Mesendoderm (in vitro differentiated cells): ENCODE results near the gene MAP1LC3C.
"Not testable (repeated sequence)": the region's sequence is repeated elsewhere in the genome, so short reads cannot be mapped to it uniquely, and the experiment has no call there.

Source experiments
- DNase-seq: peaks from one replicate; pipeline ENCODE4 v3.0.0; 2013
- H2AK5ac ChIP-seq: 2 replicates; pipeline ENCODE4 v1.6.1; 2013; ENCODE audit warnings: low read length, inconsistent platforms
- H2BK120ac ChIP-seq: 2 replicates; pipeline ENCODE4 v1.6.1; 2013; ENCODE audit warnings: low read depth, mild to moderate bottlenecking, low read length, moderate library complexity, mixed read lengths
- H2BK15ac ChIP-seq: replicated peaks from 2 replicates; pipeline ENCODE4 v1.6.1; 2013; ENCODE audit warnings: low read depth, mild to moderate bottlenecking, moderate library complexity
- H2BK5ac ChIP-seq: 2 replicates; pipeline ENCODE4 v1.6.1; 2013; ENCODE audit warnings: low read length, inconsistent platforms
- H3K18ac ChIP-seq: 2 replicates; pipeline ENCODE4 v1.6.1; 2013; ENCODE audit warnings: mild to moderate bottlenecking, low read length, mixed read lengths
- H3K23ac ChIP-seq: one replicate; pipeline ENCODE4 v1.6.1; 2013; ENCODE audit warnings: low read length
- H3K27ac ChIP-seq: 2 replicates; pipeline ENCODE4 v1.5.1; 2013; ENCODE audit warnings: low read depth, mild to moderate bottlenecking, inconsistent platforms, low read length, moderate library complexity
- H3K27me3 ChIP-seq: 2 replicates; pipeline ENCODE4 v1.6.1; 2013; ENCODE audit warnings: low read length, control low read depth, mild to moderate bottlenecking, inconsistent platforms; ENCODE audit not compliant: insufficient read depth, poor library complexity
- H3K36me3 ChIP-seq: 2 replicates; pipeline ENCODE4 v1.6.1; 2013; ENCODE audit warnings: low read length, inconsistent platforms; ENCODE audit not compliant: control insufficient read depth, insufficient read depth
- H3K4ac ChIP-seq: one replicate; pipeline ENCODE4 v1.6.1; 2013; ENCODE audit warnings: low read depth, mild to moderate bottlenecking, low read length, moderate library complexity
- H3K4me1 ChIP-seq: 2 replicates; pipeline ENCODE4 v1.6.1; 2013; ENCODE audit warnings: low read depth, low read length, inconsistent platforms; ENCODE audit not compliant: control insufficient read depth
- H3K4me2 ChIP-seq: 2 replicates; pipeline ENCODE4 v1.6.1; 2013; ENCODE audit warnings: low read length
- H3K4me3 ChIP-seq: 2 replicates; pipeline ENCODE4 v1.5.1; 2013; ENCODE audit warnings: mild to moderate bottlenecking, low read length
- H3K56ac ChIP-seq: one replicate; pipeline ENCODE4 v1.6.1; 2013; ENCODE audit warnings: low read length
- H3K79me1 ChIP-seq: 2 replicates; pipeline ENCODE4 v1.6.1; 2013; ENCODE audit warnings: low read length, inconsistent platforms
- H3K79me2 ChIP-seq: 2 replicates; pipeline ENCODE4 v1.6.1; 2013; ENCODE audit warnings: mild to moderate bottlenecking, low read length; ENCODE audit not compliant: control insufficient read depth, insufficient read depth
- H3K9ac ChIP-seq: 2 replicates; pipeline ENCODE4 v1.6.1; 2013; ENCODE audit warnings: low read length, inconsistent platforms
- H4K5ac ChIP-seq: one replicate; pipeline ENCODE4 v1.6.1; 2013; ENCODE audit warnings: low read length
- H4K8ac ChIP-seq: one replicate; pipeline ENCODE4 v1.6.1; 2013; ENCODE audit warnings: low read depth, mild to moderate bottlenecking, control low read depth, low read length, moderate library complexity
- WGBS: extraction: QIAGEN DNeasy Blood & Tissue Kit; methylation state at CpG from one replicate; pipeline ENCODE4 v1.1.7; 2013; ENCODE audit warnings: low lambda C conversion rate, missing lambda C conversion rate; ENCODE audit not compliant: insufficient coverage; ENCODE audit errors: extremely low coverage; 5-methylcytosine and 5-hydroxymethylcytosine counted together

Gene MAP1LC3C

DNA sequence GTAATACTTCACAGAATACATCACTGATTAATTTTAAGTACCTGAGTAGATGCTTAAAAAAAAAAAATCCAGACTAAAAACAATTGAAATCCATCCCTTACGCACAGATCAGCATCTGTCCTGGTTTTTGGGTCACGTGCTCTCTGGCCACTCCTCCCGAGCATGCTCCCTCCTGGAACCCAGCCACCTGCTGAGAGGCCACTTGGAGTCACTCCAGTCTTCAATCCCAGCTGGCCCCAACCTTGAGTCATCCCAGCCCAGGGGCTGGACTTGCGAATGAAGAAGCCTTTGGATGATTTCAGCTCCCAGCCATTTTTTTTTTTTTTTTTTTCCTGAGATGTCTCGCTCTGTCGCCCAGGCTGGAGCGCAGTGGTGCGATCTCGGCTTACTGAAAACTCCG, 8.9 kb downstream of the MAP1LC3C start:
- WGBS: no CpG with 5 or more reads among the region's 10 CpGs
- Histone ChIP-seq H2BK5ac (no peak overlapping the region), H3K9ac (no peak overlapping the region), H4K5ac (no peak overlapping the region), H3K4me2 (no peak overlapping the region), H3K36me3 (no peaks in the 10 kb centered on the region), H3K27ac (no peak overlapping the region), H3K18ac (no peak overlapping the region), H2BK15ac (no peak overlapping the region), H3K79me2 (no peaks in the 10 kb centered on the region), H3K79me1 (no peaks in the 10 kb centered on the region), H3K23ac (no peak overlapping the region), H3K4me1 (no peaks in the 10 kb centered on the region), H2AK5ac (no peak overlapping the region), H2BK120ac (no peak overlapping the region), H4K8ac (no peak overlapping the region), H3K4ac (no peak overlapping the region), H3K27me3 (no peaks in the 10 kb centered on the region), H3K56ac (no peak overlapping the region), H3K4me3 (no peak overlapping the region)
- DNase-seq: peak; percentile 91

- H3K4ac ChIP-seq, H3K27me3 ChIP-seq, H3K27ac ChIP-seq, H3K18ac ChIP-seq, H2BK120ac ChIP-seq, H4K5ac ChIP-seq, H3K4me1 ChIP-seq, H3K4me2 ChIP-seq, DNase-seq, H3K79me1 ChIP-seq, H3K79me2 ChIP-seq, H3K36me3 ChIP-seq, H3K56ac ChIP-seq, H3K4me3 ChIP-seq, H3K9ac ChIP-seq, H3K23ac ChIP-seq, H4K8ac ChIP-seq, H2BK15ac ChIP-seq, H2AK5ac ChIP-seq, H2BK5ac ChIP-seq: not testable (repeated sequence)
- WGBS: no CpG with 5 or more reads among the region's 10 CpGs
These were observed 10.4 kb downstream of the MAP1LC3C start for GRCh38 chr1:241988389-241988930.

GRCh38 chr1:241985787-241986186, 13.1 kb downstream of the MAP1LC3C start:
- Histone ChIP-seq H2BK15ac (no peak overlapping the region), H3K23ac (no peak overlapping the region), H3K36me3 (no peaks in the 10 kb centered on the region), H3K4me3 (no peak overlapping the region), H3K79me1 (no peaks in the 10 kb centered on the region), H2BK5ac (no peak overlapping the region), H3K4ac (no peak overlapping the region), H3K56ac (no peak overlapping the region), H3K4me1 (no peaks in the 10 kb centered on the region), H2BK120ac (no peak overlapping the region), H3K27ac (no peak overlapping the region), H2AK5ac (no peak overlapping the region), H4K5ac (no peak overlapping the region), H3K79me2 (no peaks in the 10 kb centered on the region), H3K18ac (no peak overlapping the region), H4K8ac (no peak overlapping the region), H3K27me3 (no peaks in the 10 kb centered on the region), H3K4me2 (no peak overlapping the region), H3K9ac (no peak overlapping the region)
- no CpG with 5 or more reads among the region's 10 CpGs for WGBS
- peak; percentile 74 for DNase-seq

DNA sequence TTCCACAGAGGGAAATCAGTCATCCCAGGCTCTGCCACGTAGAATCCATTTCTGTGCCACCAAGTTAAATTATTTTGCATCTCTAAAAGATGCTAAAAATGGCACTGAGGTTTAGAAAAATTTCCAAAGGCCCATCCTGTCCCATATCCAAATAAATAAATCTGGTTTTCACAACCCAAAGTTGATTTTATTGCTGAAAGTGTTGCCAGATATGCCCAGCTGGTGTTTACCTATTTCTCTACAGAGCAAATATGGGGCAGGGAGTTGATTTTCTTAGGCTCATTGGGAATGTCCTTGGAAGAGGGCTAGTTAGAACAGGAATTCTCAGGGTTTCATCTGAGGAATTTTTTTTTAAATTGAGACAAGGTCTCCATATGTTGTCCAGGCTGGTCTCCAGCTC, 19.0 kb downstream of the MAP1LC3C start:
- Histone ChIP-seq H3K9ac (no peak overlapping the region), H3K79me2 (no peaks in the 10 kb centered on the region), H3K23ac (no peak overlapping the region), H2AK5ac (no peak overlapping the region), H4K8ac (no peak overlapping the region), H2BK15ac (no peak overlapping the region), H2BK5ac (no peak overlapping the region), H3K36me3 (no peaks in the 10 kb centered on the region), H3K4me3 (no peak overlapping the region), H3K4me1 (no peaks in the 10 kb centered on the region), H3K27me3 (no peaks in the 10 kb centered on the region), H2BK120ac (no peak overlapping the region), H3K79me1 (no peaks in the 10 kb centered on the region), H3K18ac (no peak overlapping the region), H3K56ac (no peak overlapping the region), H3K27ac (no peak overlapping the region), H3K4me2 (no peak overlapping the region), H3K4ac (no peak overlapping the region), H4K5ac (no peak overlapping the region)
- no peak for DNase-seq
- WGBS: no CpG with 5 or more reads among the region's 1 CpG

- Histone ChIP-seq H2BK15ac (no peak overlapping the region), H2BK5ac (no peak overlapping the region), H3K4me2 (no peak overlapping the region), H4K8ac (no peak overlapping the region), H3K27me3 (no peaks in the 10 kb centered on the region), H3K79me2 (no peaks in the 10 kb centered on the region), H3K4ac (no peak overlapping the region), H3K23ac (no peak overlapping the region), H3K36me3 (no peaks in the 10 kb centered on the region), H3K79me1 (no peaks in the 10 kb centered on the region), H2AK5ac (no peak overlapping the region), H3K27ac (no peak overlapping the region), H4K5ac (no peak overlapping the region), H2BK120ac (no peak overlapping the region), H3K4me3 (no peak overlapping the region), H3K18ac (no peak overlapping the region), H3K56ac (no peak overlapping the region), H3K9ac (no peak overlapping the region), H3K4me1 (no peaks in the 10 kb centered on the region)
- no CpG with 5 or more reads among the region's 18 CpGs for WGBS
- DNase-seq: no peak
These were observed 19.8 kb downstream of the MAP1LC3C start for GRCh38 chr1:241979071-241979470.

- H3K4me1 ChIP-seq: no peaks in the 10 kb centered on the region
- no peak overlapping the region for H2AK5ac ChIP-seq
- no peak overlapping the region for H2BK5ac ChIP-seq
- no peak overlapping the region for H4K8ac ChIP-seq
- DNase-seq: no peak
- no peak overlapping the region for H3K56ac ChIP-seq
- no peaks in the 10 kb centered on the region for H3K79me1 ChIP-seq
- H3K4me2 ChIP-seq: no peak overlapping the region
- H3K23ac ChIP-seq: no peak overlapping the region
- no peaks in the 10 kb centered on the region for H3K27me3 ChIP-seq
- H3K79me2 ChIP-seq: no peaks in the 10 kb centered on the region
- no peak overlapping the region for H3K9ac ChIP-seq
- H3K27ac ChIP-seq: no peak overlapping the region
- WGBS: no CpG with 5 or more reads among the region's 6 CpGs
- H2BK120ac ChIP-seq: no peak overlapping the region
- no peak overlapping the region for H3K18ac ChIP-seq
- H3K36me3 ChIP-seq: no peaks in the 10 kb centered on the region
- no peak overlapping the region for H3K4me3 ChIP-seq
- no peak overlapping the region for H4K5ac ChIP-seq
- H3K4ac ChIP-seq: no peak overlapping the region
- H2BK15ac ChIP-seq: no peak overlapping the region
These were observed 22.7 kb downstream of the MAP1LC3C start for GRCh38 chr1:241976229-241976628.
